ENCODE results near the gene MAL.

The MAL gene

GRCh38 chr2:94996305-94997100 lies 29.0 kb upstream of the MAL start:
- DNase-seq = no peak

DNA sequence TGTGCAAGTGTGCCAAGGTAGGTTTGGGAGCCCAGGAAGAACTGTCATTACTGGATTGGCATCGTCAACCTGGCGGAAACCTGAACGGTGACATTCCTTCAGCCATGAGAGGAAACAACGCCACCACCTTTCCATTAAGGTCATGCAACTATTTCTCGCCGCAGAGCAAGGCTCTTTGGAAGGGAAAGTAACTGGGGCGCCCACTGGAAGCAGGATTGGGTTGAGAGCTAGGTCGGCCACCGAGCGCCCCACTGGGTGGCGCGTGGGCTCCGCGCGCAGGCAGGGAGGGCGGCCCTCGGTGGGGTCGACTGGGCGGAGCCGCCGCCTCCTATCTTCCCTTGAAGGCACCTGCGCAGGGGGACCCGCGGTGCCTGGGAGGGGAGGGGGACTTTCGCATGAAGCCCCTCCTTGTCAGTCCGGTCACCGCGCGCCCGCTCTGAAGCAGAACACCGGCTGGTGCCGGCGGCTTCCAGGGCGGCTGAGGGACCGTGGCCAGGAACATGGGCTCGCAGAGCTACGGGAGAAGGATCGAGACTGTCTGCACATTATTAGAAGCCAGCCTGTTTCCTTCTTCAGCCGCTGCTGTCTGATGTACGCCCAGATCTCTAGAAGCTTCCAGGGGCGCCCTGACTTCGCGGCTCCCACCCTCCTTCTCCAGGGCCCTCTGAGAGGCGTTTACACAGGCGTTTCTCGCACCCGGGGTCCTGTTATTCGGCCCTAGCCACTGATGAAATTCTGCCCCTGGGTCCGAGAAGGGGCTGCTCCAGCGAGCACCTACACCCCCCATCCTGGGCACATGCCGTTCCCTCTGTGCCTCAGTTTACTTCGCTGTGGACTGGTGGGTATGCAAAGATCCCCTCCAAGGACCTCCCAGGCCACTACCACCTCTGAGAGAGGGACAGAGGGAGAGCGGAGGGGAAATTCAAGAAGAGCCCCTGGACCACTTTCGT lies 27.3 kb upstream of the MAL start:
- no peak for DNase-seq

GRCh38 chr2:94999431-94999883 lies 26.1 kb upstream of the MAL start:
- DNase-seq = no peak

DNA sequence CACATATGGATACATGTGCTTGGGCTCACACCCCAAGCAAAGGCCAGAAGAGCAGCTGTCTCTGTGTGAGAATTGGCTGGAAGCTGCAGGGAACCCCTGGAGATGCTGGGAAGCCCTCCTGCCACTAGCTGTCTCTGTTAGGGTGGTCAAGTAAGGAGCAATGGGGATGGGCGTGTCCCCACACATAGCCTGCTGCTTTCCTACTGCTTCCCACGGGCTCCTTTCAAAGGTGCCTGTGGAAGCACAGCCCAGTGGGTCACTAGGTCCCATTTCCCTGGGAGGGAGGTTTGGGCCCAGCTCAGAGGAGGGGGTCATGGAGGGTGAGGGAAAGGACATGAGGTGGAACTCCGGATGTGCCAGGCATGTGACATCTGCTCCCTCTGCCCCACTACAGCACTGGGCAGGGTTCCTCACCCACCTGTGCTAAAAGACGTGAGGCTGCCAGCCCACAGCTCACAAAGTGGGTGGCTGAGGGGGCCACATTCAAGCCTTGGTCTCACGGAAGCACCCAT lies 24.4 kb upstream of the MAL start:
- no peak for DNase-seq

DNA sequence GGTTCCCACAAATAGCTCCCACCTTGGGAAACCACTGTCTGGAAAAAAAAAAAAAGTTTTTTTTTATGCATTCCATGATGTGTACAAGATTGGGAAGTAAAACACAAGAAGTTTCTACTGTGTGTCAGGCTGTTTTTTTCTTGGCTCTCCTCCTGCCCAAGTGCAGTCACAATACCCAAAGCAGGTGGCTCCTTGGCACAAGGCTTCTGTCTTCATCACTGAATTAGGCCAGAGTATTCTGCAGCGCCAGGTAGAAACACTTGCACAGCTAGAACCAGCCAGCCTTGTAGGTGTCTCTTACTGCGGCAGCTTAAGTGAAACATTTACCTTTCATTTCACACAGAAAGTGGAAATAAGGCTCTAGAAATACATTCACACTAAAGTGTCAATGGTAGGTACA lies 23.8 kb upstream of the MAL start:
- no peak for DNase-seq

DNA sequence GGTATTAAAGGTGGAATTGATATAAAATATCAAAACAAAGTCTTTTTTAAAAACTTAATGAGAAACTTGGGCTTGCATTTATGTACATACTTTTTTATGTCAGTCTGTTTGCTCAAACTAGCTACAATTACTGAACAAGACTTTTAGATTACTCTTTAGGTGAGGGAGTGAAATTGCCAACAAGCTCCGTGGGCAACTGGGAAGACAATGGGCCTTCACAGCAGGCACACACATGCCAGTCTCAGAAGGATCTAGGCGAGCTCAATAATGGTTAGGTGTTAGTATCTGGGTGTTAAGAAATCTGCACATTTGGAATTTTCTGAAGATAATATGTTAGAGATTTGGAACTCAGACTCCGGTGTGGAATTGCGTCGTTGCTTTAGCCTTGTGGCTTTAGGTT lies 23.0 kb upstream of the MAL start:
- no peak for DNase-seq

- no peak for DNase-seq
Observed at GRCh38 chr2:95004287-95004686, 21.2 kb upstream of the MAL start.

- no peak for DNase-seq
Observed at GRCh38 chr2:95004711-95005110, 20.8 kb upstream of the MAL start.

DNA sequence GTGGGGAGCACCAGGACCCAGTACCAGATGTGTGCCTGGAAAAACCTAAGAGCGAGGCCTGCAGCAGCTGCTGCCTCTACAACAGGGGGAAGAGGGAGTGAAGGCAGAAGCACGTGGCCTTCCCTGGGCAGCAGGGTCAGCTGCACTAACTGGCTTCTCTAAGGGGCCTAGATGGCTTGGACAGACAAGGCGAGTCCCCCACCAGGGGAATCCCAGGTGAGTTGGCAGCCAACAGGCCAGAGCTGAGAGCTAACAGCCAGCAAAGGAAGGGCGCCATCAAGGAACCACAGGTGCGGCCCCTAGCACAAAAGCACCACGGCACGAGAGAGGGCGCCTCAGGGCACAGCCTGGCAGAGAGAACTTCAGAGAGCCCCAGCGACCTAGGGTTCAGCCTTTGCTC lies 19.8 kb upstream of the MAL start:
- DNase-seq = no peak

DNA sequence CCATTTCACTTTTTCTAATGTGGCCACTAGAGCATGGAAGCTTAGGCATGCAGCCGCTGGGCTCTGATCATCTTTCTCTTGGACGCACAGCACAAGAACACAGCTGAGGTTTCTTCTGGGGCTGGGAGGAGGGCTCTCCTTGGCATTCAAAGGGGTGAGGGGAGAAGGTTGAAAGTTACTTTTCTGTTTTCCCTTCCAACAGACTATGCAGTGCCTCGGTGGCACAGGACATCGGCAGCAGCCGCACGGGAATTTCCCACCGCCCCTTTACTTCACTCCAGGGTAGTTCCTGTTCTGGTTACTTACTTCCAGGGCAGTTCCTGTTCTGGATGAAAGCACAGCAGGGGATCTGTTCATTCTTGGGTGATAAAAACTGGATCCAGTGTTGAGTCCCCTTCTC lies 18.9 kb upstream of the MAL start:
- DNase-seq = no peak

DNA sequence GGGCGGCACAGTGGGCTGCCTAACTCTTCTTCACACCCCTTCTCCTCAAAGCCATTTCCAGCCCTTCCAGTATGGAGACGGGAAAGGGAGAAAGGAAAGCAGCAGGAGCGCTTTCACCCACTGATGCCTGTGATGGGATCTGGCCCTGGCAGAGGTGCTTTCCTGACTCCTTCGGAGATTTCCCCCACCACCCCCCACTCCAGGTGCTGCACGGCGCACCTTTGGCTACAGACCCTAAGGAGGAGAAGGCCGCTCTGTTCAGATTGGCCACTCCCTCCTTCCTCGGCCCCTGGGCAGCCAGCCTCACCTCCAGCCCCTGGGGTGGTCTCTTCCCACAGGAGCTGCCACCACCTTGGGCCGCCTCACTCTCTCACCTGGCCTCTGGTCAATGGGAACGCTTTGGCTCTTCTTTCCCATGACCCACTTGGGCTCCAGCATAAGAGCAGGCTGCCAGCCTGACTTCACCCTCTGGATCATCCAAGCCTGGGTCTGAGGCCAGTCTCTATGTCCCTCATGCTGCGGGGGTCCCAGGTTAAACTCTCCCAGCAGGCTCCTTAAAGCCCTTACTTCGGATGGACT lies 18.4 kb upstream of the MAL start:
- DNase-seq = no peak

- no peak for DNase-seq
Observed at GRCh38 chr2:95007822-95008221, 17.7 kb upstream of the MAL start.

DNA sequence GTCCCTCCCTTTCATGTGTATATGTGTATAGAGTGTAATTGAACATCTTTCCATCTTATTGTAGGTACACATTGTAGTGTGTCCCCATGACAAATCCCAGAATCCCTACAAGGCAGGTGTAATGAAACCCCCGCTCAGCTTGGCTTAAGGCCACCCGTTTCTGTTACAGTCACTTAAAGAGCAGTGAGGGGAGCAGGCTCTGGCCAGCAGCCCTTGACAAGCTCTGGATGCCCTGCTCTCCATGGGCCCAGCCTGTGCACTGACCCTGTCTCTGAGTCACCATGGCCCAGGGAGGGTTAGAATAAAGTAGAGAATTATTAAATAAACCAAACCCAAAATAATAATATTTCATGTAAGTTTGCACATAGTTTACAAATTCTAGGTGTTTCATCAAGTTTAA lies 17.2 kb upstream of the MAL start:
- no peak for DNase-seq

- DNase-seq = no peak
Observed at GRCh38 chr2:95008996-95009395, 16.5 kb upstream of the MAL start.

DNA sequence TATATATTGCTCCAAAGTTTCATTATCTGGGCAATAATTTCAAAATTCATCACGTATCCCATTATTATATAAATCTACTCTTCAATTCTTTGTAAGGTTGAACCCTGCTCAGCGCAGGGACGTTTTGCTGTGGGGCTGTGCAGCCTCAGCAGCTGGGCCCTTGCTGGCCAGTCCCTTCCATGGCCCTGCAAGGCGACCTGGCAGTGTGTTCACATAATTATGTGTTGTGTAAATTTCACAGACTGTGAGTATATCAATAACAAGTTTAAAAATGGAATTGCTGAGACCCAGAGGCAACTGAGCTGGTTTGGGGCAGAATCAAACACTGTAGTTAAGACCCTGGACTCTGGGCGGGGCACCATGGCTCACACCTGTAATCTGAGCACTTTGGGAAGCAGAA lies 16.1 kb upstream of the MAL start:
- DNase-seq = no peak

DNA sequence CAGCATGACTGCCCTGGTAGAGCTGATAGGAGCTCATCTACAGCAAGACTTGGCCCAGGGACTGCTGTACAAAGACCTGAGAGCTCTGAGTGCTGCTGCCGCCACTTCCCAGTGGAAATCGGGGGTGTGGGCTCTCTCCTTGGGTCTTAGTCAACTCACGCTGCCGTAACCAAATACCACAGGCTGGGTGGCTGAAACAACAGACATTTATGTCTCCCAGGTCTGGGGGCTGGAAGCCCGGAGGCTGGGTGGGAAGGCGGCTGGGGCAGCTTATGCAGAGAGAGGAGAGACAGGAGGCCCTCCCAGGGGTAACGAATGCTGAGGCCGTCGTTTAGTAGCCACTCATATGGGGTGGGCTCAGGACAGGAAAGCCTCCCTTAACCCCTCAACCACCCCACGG lies 15.4 kb upstream of the MAL start:
- DNase-seq = no peak

DNA sequence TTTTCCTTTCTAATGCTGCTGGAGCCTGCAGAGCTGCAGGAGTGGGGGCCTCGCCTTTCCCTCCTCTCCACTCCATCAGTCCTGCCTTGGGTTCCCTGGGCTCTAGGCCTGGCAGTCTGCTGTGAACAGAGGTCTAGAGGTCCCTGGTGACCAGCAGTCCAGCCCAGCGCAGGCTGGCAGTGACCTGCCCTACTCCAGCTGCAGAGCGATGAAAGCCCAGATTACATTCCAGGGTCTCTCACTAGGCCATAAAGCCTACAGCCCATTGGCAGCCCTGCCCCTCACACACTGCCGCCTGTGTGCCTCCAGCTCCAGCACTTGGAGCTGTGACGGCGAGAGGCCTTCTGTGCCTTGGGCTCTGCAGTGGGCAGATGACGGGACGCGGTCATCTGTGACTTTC lies 14.8 kb upstream of the MAL start:
- DNase-seq = no peak

DNA sequence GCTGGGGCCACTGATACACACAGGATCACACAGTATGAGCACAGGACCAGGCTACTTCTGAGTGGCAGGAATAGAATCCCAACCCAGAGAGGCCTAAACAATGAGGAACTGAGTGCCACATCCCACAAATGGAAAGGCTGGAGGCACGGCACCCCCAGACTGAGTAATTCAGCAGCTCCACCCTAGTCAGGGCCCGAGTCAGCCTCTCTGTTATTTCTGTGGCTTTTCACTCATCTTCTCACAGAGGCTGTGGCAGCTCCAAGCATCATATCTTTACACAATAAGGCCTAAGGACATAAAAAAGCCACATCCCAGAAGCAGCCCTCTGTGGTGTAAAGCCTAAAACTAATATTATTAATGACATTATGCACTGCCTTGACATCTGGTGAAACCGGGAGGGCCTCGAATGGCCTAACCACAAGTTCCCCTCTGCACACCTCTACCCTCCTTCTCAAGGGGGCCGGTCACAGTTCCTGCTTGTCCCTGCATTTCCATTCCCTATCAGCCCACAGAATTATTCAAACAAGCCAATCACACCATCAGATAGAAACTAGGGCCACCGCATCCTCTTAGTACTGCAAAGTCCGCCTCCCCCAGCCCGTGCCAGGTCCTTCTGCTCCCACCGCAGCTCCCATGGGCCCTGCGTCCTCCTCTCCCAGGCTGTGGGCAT lies 12.5 kb upstream of the MAL start:
- no peak for DNase-seq

DNA sequence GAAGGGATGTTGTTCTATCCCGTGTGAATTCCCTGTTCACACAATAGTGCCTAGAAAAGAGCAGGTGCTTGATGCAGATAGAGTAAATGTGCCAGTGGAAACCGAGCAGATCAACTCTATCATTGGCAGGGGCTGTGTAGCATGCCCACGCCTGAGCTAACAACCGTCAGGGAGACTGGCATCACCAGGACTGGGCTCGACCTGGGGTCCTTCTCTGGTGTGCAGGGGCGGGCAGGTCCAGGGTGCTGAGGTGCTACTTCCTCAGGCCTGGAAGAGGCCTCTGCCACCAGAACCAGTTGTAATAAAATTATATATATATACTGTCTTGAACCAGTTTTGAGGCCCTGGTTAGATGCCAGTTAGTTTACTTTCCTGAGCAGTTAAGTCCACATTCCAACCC lies 11.8 kb upstream of the MAL start:
- DNase-seq = no peak

GRCh38 chr2:95014126-95014708 lies 11.3 kb upstream of the MAL start:
- DNase-seq = no peak

DNA sequence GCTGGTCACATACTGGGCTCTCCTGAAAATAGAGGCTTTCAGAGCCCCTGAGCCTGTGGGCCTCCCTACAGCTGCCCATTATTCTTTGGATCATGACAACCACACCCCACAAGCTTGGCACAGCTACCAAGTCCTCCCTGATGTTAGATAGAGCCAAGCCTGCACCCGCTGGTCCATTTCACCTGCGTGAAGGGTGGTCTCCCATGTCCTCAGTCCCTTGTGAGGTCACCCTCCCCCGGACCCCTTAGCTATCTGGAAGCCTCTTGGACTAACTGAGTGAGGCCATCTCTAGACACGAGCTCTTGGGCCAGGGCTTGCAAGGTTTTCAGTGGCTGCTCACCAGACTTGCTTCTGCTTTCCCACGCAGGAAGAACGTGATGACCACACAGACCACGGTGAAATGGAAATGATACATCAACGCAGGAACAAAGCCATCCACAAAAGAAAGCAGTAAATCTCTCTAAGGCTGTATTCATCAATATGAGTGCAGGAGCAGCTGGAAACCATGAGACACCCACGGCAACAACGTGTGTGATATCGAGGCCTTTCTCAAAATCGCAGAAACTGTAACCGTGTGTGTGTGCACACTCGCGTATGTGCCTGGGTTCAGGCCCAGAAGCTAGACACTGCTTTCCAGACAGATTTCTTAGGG lies 10.1 kb upstream of the MAL start:
- no peak for DNase-seq

DNA sequence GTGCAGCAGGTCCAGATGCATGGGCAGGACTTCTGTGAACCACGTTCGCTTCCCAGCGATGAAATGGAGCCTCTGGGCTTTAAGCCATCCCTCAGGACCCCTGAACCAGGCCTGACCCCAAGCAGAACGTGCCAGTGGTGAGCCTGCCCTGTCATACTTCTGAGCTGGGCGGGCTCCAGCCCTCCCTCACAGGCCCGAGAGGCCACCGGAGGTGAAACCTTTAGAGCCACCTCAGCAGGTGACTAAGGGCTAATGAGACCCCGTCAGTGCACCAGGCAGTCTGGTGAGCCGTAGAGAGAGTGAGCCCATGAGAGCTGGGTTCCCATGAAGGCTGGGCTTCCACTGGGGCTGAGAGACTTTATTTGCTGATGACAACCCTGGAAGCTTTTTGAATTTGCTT lies 8.9 kb upstream of the MAL start:
- DNase-seq = no peak
